Ishikawa (cell line): Measurements from ENCODE around the gene ZMIZ1.
A peak's percentile ranks its signal among the peaks of the same experiment; 100 is the strongest.

Experiments
- CEBPB ChIP-seq: IDR thresholded peaks from 2 replicates; pipeline ENCODE4 v1.6.1; 2012
- CREB1 ChIP-seq: IDR thresholded peaks from 2 replicates; pipeline ENCODE4 v1.6.1; 2012; ENCODE audit warnings: low read depth
- EGR1 ChIP-seq: IDR thresholded peaks from 2 replicates; pipeline ENCODE4 v1.6.1; 2012
- EP300 ChIP-seq: IDR thresholded peaks from 2 replicates; pipeline ENCODE4 v1.6.1; 2012; ENCODE audit warnings: borderline replicate concordance
- FOXM1 ChIP-seq: IDR thresholded peaks from 2 replicates; pipeline ENCODE4 v1.6.1; 2012; ENCODE audit warnings: low read depth, borderline replicate concordance
- NFIC ChIP-seq: IDR thresholded peaks from 2 replicates; pipeline ENCODE4 v1.6.1; 2012
- RAD21 ChIP-seq: IDR thresholded peaks from 2 replicates; pipeline ENCODE4 v1.6.1; 2012; ENCODE audit warnings: low read depth
- TAF1 ChIP-seq: IDR thresholded peaks from 2 replicates; pipeline ENCODE4 v1.6.1; 2012; ENCODE audit warnings: low read depth, mild to moderate bottlenecking
- TCF12 ChIP-seq: IDR thresholded peaks from 2 replicates; pipeline ENCODE4 v1.6.1; 2012; ENCODE audit warnings: low read depth
- TEAD4 ChIP-seq: IDR thresholded peaks from 2 replicates; pipeline ENCODE4 v1.6.1; 2012
- YY1 ChIP-seq: IDR thresholded peaks from 2 replicates; pipeline ENCODE4 v1.6.1; 2012; ENCODE audit warnings: low read depth
- ZBTB7A ChIP-seq: IDR thresholded peaks from 2 replicates; pipeline ENCODE4 v1.6.1; 2012; ENCODE audit warnings: low read depth
- TF ChIP-seq, protein P1 (sequence below): IDR thresholded peaks from 2 replicates; pipeline ENCODE4 v1.6.1; 2012
- TF ChIP-seq, protein P2 (sequence below): IDR thresholded peaks from 2 replicates; pipeline ENCODE4 v1.6.1; 2012
- TF ChIP-seq, protein P3 (sequence below): IDR thresholded peaks from 2 replicates; pipeline ENCODE4 v1.6.1; 2012; ENCODE audit warnings: low read depth, mild to moderate bottlenecking

The ZMIZ1 gene

DNA sequence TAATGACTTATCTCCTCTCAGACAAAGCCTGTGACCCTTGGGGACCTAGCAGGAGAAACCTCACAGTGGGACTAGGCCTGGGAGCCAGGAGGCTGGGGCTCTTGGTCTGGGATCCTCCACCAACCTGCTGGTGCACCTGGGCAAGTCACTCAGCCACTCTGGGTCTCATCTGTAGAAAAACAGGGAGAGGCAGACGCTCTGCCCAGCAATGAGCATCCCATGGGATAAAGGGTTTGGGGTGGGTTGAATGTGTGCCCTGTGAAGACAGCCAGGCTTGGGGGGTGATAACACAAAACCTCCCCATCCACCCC lies 81.6 kb downstream of the ZMIZ1 start:
- TF ChIP-seq RAD21: no peak
- TF ChIP-seq, protein P1, sequence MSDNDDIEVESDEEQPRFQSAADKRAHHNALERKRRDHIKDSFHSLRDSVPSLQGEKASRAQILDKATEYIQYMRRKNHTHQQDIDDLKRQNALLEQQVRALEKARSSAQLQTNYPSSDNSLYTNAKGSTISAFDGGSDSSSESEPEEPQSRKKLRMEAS: peak; percentile 44

DNA sequence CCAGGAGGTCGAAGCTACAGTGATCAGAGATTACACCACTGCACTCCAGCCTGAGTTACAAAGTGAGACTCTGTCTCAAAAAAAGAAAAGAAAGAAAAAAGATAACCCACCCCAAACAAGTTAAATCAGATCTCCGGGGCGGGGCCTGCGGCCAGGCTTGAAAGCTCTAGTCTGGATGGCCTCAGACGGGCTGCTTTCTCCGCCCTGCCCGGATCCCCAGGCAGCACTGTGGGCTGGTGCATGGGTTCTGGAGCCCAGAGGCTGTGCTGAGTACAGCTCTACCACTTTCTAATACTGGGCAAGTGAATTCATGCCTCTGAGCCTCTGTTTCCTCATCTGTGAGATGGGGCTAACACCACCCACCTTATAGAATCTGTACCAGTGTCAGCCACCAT lies 83.7 kb downstream of the ZMIZ1 start:
- TF ChIP-seq, protein P2, sequence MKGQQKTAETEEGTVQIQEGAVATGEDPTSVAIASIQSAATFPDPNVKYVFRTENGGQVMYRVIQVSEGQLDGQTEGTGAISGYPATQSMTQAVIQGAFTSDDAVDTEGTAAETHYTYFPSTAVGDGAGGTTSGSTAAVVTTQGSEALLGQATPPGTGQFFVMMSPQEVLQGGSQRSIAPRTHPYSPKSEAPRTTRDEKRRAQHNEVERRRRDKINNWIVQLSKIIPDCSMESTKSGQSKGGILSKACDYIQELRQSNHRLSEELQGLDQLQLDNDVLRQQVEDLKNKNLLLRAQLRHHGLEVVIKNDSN: no peak
- TF ChIP-seq, protein P3, sequence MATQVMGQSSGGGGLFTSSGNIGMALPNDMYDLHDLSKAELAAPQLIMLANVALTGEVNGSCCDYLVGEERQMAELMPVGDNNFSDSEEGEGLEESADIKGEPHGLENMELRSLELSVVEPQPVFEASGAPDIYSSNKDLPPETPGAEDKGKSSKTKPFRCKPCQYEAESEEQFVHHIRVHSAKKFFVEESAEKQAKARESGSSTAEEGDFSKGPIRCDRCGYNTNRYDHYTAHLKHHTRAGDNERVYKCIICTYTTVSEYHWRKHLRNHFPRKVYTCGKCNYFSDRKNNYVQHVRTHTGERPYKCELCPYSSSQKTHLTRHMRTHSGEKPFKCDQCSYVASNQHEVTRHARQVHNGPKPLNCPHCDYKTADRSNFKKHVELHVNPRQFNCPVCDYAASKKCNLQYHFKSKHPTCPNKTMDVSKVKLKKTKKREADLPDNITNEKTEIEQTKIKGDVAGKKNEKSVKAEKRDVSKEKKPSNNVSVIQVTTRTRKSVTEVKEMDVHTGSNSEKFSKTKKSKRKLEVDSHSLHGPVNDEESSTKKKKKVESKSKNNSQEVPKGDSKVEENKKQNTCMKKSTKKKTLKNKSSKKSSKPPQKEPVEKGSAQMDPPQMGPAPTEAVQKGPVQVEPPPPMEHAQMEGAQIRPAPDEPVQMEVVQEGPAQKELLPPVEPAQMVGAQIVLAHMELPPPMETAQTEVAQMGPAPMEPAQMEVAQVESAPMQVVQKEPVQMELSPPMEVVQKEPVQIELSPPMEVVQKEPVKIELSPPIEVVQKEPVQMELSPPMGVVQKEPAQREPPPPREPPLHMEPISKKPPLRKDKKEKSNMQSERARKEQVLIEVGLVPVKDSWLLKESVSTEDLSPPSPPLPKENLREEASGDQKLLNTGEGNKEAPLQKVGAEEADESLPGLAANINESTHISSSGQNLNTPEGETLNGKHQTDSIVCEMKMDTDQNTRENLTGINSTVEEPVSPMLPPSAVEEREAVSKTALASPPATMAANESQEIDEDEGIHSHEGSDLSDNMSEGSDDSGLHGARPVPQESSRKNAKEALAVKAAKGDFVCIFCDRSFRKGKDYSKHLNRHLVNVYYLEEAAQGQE: no peak
- TF ChIP-seq FOXM1 (no peak), NFIC (no peak)

DNA sequence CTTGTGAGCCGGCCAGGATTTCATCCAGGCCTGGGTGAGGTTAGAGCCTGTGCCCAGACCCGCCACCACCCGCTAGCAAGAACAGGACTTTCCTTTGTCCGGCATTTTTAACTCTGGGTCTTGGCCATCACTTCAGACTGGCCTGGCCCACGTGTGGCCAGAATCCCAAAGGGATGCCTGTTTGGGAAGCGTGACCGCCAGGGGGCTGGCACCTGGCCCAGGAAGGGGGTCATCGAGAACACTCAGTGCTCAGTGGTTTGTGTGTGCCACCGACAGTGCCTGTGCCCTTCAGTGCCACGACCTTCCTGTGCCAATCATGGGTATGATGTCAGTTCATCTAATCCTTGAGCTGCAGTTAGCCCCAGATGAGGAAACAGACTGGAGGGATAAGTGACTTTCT lies 85.0 kb downstream of the ZMIZ1 start:
- TF ChIP-seq EGR1 (no peak), ZBTB7A (no peak), NFIC (peak; percentile 27; the same call in 1 of the 2 replicates), TEAD4 (no peak), RAD21 (no peak), CREB1 (no peak), TCF12 (no peak), CEBPB (no peak), YY1 (no peak)
- TF ChIP-seq, protein P2: no peak
- TF ChIP-seq, protein P1: peak; percentile 20; the same call in 1 of the 2 replicates

DNA sequence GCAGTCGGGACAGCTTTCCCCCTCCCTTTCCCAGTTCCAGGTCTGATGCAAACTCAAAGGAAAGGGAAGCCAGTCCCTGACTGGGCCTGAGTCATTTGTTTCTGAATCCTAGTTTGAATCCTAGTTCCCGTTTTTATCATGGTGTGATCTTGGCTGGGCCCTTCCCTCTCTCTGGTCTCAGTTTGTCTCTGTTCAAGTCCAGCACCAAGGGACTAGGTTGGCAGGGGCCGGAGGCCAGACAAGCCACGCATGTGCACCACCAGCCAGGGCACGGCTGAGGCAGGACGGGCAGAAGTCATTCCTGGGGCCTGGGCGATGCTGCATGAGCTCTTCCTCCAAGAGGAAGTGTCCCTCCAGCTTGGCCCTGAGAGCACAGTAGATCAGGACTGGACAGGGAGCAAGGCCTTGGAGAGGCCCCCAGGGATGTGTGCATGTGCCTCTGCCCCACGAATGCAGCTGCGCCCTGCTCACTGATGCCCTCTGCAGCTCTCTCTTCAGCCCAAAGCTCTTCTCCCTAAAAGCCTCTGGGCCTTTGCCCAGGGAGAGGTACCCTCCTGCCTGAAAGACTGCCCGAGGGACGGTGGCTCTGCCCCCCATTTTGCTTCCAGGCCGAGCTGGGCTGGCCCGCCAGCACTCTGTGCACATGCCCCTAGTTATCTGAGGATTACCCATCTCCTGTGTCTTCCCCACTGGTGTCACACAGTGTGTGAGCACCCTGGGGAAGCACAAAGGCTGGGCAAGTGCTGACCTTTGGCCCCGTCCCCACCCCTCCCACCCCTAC lies 86.7 kb downstream of the ZMIZ1 start:
- TF ChIP-seq RAD21 (peak; percentile 23; the same call in 1 of the 2 replicates), YY1 (no peak), EP300 (no peak)
- TF ChIP-seq, protein P3: 0 out of 2 replicates have a peak, but pooled peaks have one; percentile 31

DNA sequence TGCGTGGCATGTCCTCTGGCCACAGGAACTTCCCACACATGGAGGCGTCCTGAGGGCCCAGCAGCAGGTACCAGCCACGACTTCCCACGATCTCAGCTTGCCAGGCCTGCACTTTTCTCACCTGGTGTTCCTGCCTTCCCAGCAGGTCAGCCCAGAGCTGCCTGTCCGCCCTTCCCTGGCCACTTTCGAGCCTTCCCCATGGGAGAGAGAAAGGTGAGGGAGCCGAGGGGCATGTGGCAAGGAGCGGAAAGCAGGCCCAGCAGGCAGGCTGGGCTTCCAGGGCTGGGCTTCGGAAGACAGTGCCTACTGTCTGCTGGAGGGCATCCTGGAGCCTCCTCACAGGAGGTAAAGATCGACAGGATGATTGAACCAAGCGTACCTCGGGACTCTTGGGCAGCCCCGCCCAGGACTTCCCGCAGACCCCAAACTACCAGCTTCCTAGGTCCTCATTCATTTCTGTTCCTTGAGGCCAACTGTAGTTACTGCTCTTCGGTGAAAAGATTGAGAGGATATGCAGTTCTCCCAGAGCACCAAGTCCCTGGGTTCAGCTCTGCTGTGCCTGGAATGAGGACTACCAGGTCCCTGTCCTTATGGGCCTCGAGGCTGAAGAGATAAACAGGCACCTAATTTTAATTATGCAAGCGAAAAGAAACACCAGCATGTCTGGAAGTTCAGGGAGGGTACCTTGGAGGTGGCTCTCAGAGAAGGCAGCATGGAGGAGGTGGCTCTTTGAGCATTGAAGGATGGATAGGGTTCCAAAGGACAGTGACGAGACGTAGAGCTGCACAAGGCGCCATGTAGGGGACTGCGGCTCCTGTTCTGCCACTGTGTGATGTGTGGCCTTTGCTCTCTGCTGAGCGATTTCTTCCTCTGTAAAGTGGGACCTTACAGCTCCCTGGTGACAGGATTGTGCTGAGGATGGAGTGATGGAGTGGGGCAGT lies 87.8 kb downstream of the ZMIZ1 start:
- no peak for TF ChIP-seq EP300
- TF ChIP-seq ZBTB7A: no peak
- no peak for TF ChIP-seq CEBPB
- TF ChIP-seq, protein P1: no peak
- no peak for TF ChIP-seq EGR1
- TF ChIP-seq TEAD4: no peak
- TF ChIP-seq TAF1: no peak
- no peak for TF ChIP-seq CREB1
- no peak for TF ChIP-seq FOXM1
- TF ChIP-seq YY1: no peak
- no peak for TF ChIP-seq RAD21
- TF ChIP-seq, protein P3: no peak
- no peak for TF ChIP-seq NFIC
- TF ChIP-seq, protein P2: no peak
- no peak for TF ChIP-seq TCF12
